Hepatocyte (in vitro differentiated cells): Measurements from ENCODE around the gene OR13C5. TPM values are rescaled to one million over a fixed set of nuclear protein-coding genes. Genes with fewer than 3 reads are reported as not detected.

Source experiments
- DNase-seq: peaks from one replicate; pipeline ENCODE4 v3.0.0-alpha.2; 2016; ENCODE audit warnings: low spot score
- H2AFZ ChIP-seq: fragments of 200-600 bp; sonication (generic); 2 replicates; pipeline ENCODE4 v1.6.0; 2016; ENCODE audit warnings: antibody characterized with exemption, mild to moderate bottlenecking
- H3K27ac ChIP-seq: fragments of 200-600 bp; sonication (generic); 2 replicates; pipeline ENCODE4 v1.5.1; 2016; ENCODE audit warnings: mild to moderate bottlenecking
- H3K27me3 ChIP-seq: fragments of 200-600 bp; sonication (generic); 2 replicates; pipeline ENCODE4 v1.6.1; 2016
- H3K36me3 ChIP-seq: fragments of 200-600 bp; sonication (generic); replicated peaks from 2 replicates; pipeline ENCODE4 v1.5.1; 2016; ENCODE audit warnings: low read depth; ENCODE audit not compliant: insufficient read depth
- H3K4me1 ChIP-seq: fragments of 200-600 bp; sonication (generic); 2 replicates; pipeline ENCODE4 v1.5.1; 2016; ENCODE audit warnings: mild to moderate bottlenecking, moderate library complexity; ENCODE audit not compliant: insufficient read depth
- H3K4me2 ChIP-seq: fragments of 200-600 bp; sonication (generic); 2 replicates; pipeline ENCODE4 v1.6.0; 2016
- H3K4me3 ChIP-seq: fragments of 200-600 bp; sonication (generic); 2 replicates; pipeline ENCODE4 v1.5.1; 2016; ENCODE audit warnings: mild to moderate bottlenecking
- H3K79me2 ChIP-seq: fragments of 200-600 bp; sonication (generic); 2 replicates; pipeline ENCODE4 v1.6.0; 2017; ENCODE audit warnings: mild to moderate bottlenecking
- H3K9me2 ChIP-seq: fragments of 200-600 bp; sonication (generic); replicated peaks from 2 replicates; pipeline ENCODE4 v1.6.0; 2017; ENCODE audit warnings: mild to moderate bottlenecking; ENCODE audit not compliant: insufficient read depth
- H3K9me3 ChIP-seq: fragments of 200-600 bp; sonication (generic); 2 replicates; pipeline ENCODE4 v1.5.1; 2016; ENCODE audit warnings: low read depth, mild to moderate bottlenecking
- H4K20me1 ChIP-seq: fragments of 200-600 bp; sonication (generic); 2 replicates; pipeline ENCODE4 v1.6.0; 2016; ENCODE audit warnings: mild to moderate bottlenecking; ENCODE audit not compliant: insufficient read depth, poor library complexity, severe bottlenecking
- EZH2 ChIP-seq: fragments of 200-600 bp; sonication (generic); IDR thresholded peaks from 2 replicates; pipeline ENCODE4 v1.6.1; 2016; ENCODE audit warnings: antibody characterized with exemption, mild to moderate bottlenecking, borderline replicate concordance
- EZH2phosphoT487 ChIP-seq: fragments of 200-600 bp; sonication (generic); IDR thresholded peaks from one replicate; pipeline ENCODE4 v1.6.1; 2018; ENCODE audit warnings: antibody characterized with exemption, mild to moderate bottlenecking, low read depth, moderate library complexity; ENCODE audit not compliant: unreplicated experiment, severe bottlenecking
- WGBS: methylation state at CpG from one replicate; pipeline ENCODE4 v1.1.6; 2016; ENCODE audit warnings: low lambda C conversion rate; ENCODE audit errors: missing lambda C conversion rate; 5-methylcytosine and 5-hydroxymethylcytosine counted together
- polyA plus RNA-seq: library from polyadenylated mRNA; unstranded; fragments of >200 nt; fragmentation: Nextera tagmentation; extraction: Ambion mirVana; gene quantifications from 2 replicates; pipeline ENCODE4 v1.2.1, GENCODE V29; 2016
- total RNA-seq: library from RNA; depleted of rRNA; stranded (reverse); fragments of >200 nt; gene quantifications from 2 replicates; pipeline ENCODE4 v1.2.3, GENCODE V29; 2014
- TF ChIP-seq, protein P1 (sequence below): fragments of 200-600 bp; sonication (generic); IDR thresholded peaks from 2 replicates; pipeline ENCODE4 v1.5.1; 2016; ENCODE audit warnings: antibody characterized with exemption, mild to moderate bottlenecking; ENCODE audit not compliant: poor library complexity

Gene OR13C5
- total and polyA plus RNA-seq, 2 experiments from 2014 or later: not detected

DNA sequence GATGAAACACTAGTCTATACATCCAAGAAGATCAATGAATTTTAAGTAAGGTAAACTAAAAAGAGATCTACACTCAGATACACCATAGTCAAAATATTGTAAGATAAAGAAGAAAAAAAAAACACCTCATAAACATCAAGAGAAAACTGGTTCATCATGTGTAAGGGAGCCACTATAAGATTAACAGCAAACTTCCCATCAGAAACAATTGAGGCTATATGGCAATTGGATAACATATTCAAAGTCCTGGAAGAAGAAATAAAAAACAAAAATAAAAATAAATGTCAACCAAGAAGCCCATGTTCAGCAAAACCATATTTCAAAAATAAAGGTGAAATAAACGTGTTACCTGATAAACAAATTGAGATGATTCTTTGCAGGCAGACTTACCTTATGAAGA is 26.6 kb downstream of the OR13C5 start:
- Histone ChIP-seq H3K4me3 (no peak overlapping the region), H3K9me3 (no peaks in the 10 kb centered on the region), H3K79me2 (no peaks in the 10 kb centered on the region), H3K27me3 (no peaks in the 10 kb centered on the region), H3K9me2 (no peaks in the 10 kb centered on the region), H3K4me2 (no peak overlapping the region), H3K36me3 (no peaks in the 10 kb centered on the region), H3K27ac (no peak overlapping the region), H3K4me1 (no peaks in the 10 kb centered on the region), H2AFZ (no peak overlapping the region), H4K20me1 (no peaks in the 10 kb centered on the region)
- 69% methylated on average over 1 of the region's 1 CpG for WGBS
- no peak for TF ChIP-seq EZH2
- DNase-seq: no peak

DNA sequence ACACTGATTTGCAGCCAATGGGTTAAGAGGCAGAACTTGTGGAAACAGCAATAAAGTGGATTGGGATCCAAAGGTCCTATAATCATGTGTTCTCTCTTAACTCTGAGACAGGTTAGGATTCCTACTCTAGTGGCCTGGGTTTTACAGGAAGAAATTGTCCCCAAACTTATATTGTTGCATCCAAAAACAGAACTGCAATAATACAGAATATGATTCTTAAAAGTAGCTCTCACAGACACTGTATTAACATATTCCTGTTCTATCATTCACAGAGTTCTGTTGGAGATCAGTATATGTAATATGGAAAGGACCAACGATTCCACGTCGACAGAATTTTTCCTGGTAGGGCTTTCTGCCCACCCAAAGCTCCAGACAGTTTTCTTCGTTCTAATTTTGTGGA is 30.3 kb downstream of the OR13C5 start, which contains the start of gene OR13C8:
Gene OR13C8 (plus strand): TSS at position 301 of the 400 bp plus-strand sequence. CDS start 0 bp downstream, at position 301.
- Histone ChIP-seq H3K27ac (no peak within 1 kb of the TSS), H3K9me3 (no peaks in the 10 kb centered on the region), H4K20me1 (no peaks in the 10 kb centered on the region), H3K4me3 (no peak within 1 kb of the TSS), H3K27me3 (no peaks in the 10 kb centered on the region), H3K4me2 (no peak within 1 kb of the TSS), H2AFZ (no peak within 1 kb of the TSS), H3K4me1 (no peaks in the 10 kb centered on the region), H3K36me3 (no peaks in the 10 kb centered on the region), H3K79me2 (no peaks in the 10 kb centered on the region), H3K9me2 (no peaks in the 10 kb centered on the region)
- 93% methylated on average over 4 of the region's 4 CpGs for WGBS
- DNase-seq: no peak
- TF ChIP-seq EZH2phosphoT487 (no peak), EZH2 (no peak)
- TF ChIP-seq, protein P1, sequence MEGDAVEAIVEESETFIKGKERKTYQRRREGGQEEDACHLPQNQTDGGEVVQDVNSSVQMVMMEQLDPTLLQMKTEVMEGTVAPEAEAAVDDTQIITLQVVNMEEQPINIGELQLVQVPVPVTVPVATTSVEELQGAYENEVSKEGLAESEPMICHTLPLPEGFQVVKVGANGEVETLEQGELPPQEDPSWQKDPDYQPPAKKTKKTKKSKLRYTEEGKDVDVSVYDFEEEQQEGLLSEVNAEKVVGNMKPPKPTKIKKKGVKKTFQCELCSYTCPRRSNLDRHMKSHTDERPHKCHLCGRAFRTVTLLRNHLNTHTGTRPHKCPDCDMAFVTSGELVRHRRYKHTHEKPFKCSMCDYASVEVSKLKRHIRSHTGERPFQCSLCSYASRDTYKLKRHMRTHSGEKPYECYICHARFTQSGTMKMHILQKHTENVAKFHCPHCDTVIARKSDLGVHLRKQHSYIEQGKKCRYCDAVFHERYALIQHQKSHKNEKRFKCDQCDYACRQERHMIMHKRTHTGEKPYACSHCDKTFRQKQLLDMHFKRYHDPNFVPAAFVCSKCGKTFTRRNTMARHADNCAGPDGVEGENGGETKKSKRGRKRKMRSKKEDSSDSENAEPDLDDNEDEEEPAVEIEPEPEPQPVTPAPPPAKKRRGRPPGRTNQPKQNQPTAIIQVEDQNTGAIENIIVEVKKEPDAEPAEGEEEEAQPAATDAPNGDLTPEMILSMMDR: no peak

DNA sequence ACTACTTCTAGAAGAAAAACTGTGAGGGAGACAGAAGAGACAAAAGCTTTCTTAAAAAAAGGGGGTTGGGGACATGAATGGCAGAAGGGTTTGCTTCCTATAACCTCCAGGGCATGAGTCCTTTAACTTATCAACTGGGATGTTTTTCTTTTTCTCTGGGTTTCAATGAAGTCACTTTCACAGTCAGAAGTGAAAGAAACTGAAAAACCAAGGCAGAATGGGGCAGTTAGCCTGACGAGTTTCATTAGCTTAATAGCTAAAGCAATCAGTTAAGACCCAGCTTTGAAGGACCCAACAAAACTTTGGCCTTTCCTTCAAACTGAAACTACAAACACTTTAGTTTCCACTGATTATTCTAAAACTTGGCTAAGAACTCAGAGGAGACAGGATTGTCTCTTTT is 34.9 kb downstream of the OR13C5 start:
- H3K36me3 ChIP-seq: no peaks in the 10 kb centered on the region
- H3K9me2 ChIP-seq: no peaks in the 10 kb centered on the region
- H3K4me1 ChIP-seq: no peaks in the 10 kb centered on the region
- H3K4me2 ChIP-seq: no peak overlapping the region
- H3K79me2 ChIP-seq: no peaks in the 10 kb centered on the region
- H3K27ac ChIP-seq: no peak overlapping the region
- H2AFZ ChIP-seq: no peak overlapping the region
- no peaks in the 10 kb centered on the region for H3K27me3 ChIP-seq
- H3K9me3 ChIP-seq: no peaks in the 10 kb centered on the region
- H4K20me1 ChIP-seq: no peaks in the 10 kb centered on the region
- no peak overlapping the region for H3K4me3 ChIP-seq
- TF ChIP-seq, protein P1: no peak
- TF ChIP-seq EZH2 (no peak), EZH2phosphoT487 (no peak)
- no peak for DNase-seq
- WGBS: 40% methylated on average over 1 of the region's 1 CpG

DNA sequence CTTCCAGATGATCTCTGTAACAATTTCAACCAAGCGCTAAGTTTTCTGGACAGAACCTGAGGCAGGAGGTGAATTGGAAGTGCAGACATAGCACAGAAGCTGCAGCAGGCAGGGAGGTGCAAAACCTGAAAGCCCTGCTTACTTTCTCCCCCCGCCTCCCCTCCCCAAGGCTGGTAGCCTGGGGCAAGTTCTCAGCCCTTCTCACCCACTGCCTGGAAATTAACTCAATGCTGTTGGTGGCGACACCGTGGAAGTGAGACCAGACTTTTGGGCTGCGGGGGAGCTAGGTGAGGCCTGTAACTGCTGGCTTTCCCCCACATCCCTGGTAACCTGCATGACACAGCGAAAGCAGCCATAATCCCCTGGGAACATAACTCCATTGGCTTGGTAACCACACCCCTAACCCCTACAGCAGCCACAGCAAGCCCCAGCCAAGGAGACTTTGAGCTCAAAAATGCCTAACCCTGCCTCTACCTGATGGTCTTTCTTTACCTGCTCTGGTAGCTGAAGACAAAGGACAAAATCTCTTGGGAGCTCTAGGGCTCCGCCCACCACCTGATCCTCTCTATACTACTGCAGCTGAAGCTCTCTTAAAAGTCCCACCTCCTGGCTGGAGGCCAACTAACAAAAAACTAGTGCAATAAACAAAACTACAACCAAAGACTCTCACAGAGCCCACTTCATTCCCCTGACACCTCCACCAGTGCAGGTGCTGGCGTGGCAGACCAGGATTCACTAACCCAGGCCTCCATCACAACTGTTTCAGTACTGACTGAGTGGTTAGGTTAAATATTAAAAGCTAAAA is 42.2 kb downstream of the OR13C5 start:
- Histone ChIP-seq H3K27me3 (no peaks in the 10 kb centered on the region), H2AFZ (no peak overlapping the region), H3K9me2 (no peaks in the 10 kb centered on the region), H3K4me3 (no peak overlapping the region), H3K79me2 (no peaks in the 10 kb centered on the region), H3K9me3 (no peaks in the 10 kb centered on the region), H3K36me3 (no peaks in the 10 kb centered on the region), H4K20me1 (no peaks in the 10 kb centered on the region), H3K4me1 (no peaks in the 10 kb centered on the region), H3K4me2 (no peak overlapping the region), H3K27ac (no peak overlapping the region)
- WGBS: 84% methylated on average over 8 of the region's 8 CpGs
- no peak for DNase-seq
- TF ChIP-seq EZH2 (no peak), EZH2phosphoT487 (no peak)
- TF ChIP-seq, protein P1: no peak
